RWPE1 (cell line): ENCODE results near the gene RPUSD1.

ENCODE experiments used
- CTCF ChIA-PET: fragments of 350-600 bp; sonication (Branson Sonifier 250); formaldehyde crosslinking; extraction: SDS; loops from one replicate; lab custom pipeline; 2021; lab: Yijun Ruan, JAX
- POLR2A ChIA-PET: fragments of 400-600 bp; formaldehyde crosslinking; extraction: SDS; loops from one replicate; lab custom pipeline; 2020; ENCODE audit warnings: antibody characterized with exemption; ENCODE audit not compliant: low non-redundant PET; lab: Yijun Ruan, JAX
- DNase-seq: peaks from one replicate; pipeline ENCODE4 v3.0.0; 2012; ENCODE audit warnings: low spot score
- H3K27ac ChIP-seq: fragments of 450-650 bp; 2 replicates; pipeline ENCODE4 v1.5.1; 2017
- CTCF ChIP-seq: fragments of 450-650 bp; conservative IDR thresholded peaks from 2 replicates; pipeline ENCODE4 v1.5.1; 2017; ENCODE audit warnings: low read depth, mild to moderate bottlenecking

Gene RPUSD1

DNA sequence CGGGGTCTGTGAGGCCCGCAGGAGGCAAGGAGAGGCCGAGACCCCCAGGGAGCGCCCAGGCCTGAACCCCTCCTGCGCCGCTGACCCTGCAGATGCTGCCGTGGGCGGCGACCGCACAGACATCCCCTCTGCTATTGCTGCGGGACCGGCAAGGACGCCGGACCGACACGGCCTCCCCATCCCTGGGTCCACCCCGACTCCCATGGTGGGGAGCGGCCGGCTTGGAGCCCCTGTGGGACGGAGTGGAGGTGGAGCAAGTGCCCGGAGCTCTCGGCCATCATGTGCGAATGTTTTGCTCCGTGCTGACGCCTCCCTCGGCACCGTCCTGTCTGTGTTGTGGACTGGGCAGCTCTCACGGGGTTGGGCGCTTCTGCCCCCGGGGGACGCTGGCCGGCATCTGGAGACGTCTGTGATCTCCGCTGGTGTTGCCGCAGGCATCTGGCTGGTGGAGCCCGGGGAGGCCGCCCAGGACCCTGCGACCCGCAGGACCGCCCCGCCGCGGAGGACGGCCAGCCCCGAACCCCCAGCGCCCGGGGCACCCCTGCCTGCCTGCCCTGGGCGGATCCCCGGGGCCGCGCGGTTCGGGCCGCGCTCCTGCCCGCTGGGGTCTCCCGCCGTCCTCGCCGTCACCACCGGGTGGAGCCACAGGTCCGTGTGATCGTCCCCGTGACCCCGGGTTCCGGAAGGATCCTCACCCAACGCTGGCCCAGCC is 25.2 kb upstream of the RPUSD1 start:
- TF ChIP-seq CTCF, result peak; percentile 64
- peak; percentile 68 for DNase-seq
- POLR2A ChIA-PET, result no interaction called here
- CTCF ChIA-PET, result interaction anchor here (0.7 to 2.0 kb wide), 2 partner anchors 9 to 244 kb away, joined by 3 to 10 read pairs; no protein-coding TSS in a partner anchor
- H3K27ac ChIP-seq, result no peak overlapping the region

DNA sequence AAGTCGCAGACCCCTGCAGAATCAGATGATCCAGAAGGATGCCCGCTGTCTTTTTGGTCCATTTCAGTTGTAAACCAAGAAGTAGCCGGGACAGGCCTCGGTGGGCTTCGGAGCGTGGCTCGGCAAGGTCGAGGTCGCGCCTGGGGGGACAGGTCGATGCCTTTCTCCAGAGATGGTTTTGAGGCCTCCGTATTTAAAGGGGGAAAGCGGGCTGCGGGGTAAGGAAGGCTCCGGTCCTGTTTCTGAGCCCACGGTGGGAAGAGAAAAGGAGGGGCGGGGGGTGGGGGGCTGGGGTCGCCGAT is 19.9 kb upstream of the RPUSD1 start:
- H3K27ac ChIP-seq, result peak overlapping the region; percentile 81
- CTCF ChIA-PET, result no interaction called here
- DNase-seq, result no peak
- POLR2A ChIA-PET, result interaction anchor here (0.6 kb wide), 1 partner anchor 489 kb away, joined by 4 read pairs; no protein-coding TSS in a partner anchor
- no peak for TF ChIP-seq CTCF

- H3K27ac ChIP-seq, result peak overlapping the region; percentile 81
- CTCF ChIA-PET, result no interaction called here
- peak; percentile 81 for DNase-seq
- no peak for TF ChIP-seq CTCF
- POLR2A ChIA-PET, result no interaction called here
These were observed 19.3 kb upstream of the RPUSD1 start for GRCh38 chr16:807347-808084.

DNA sequence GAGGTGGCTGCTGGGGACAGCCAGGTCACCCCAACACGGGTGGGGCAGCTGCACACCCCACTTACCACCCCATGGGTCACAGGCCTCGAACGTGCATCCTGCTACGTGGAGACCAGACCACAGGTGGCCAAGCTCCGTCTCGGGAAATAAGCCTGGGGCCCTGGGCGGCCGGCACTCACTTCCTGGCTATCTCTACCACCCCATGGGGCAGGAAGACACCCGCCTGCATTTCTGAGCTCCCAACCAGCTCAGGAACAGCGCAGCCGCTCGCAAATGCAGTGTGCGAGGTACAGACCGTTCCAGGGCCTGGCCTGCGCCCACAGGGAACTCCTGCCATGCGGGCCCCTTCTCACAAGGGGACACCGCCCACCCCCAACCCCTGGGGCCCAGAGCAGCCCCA is 17.3 kb upstream of the RPUSD1 start:
- no peak overlapping the region for H3K27ac ChIP-seq
- TF ChIP-seq CTCF, result no peak
- CTCF ChIA-PET, result no interaction called here
- POLR2A ChIA-PET, result no interaction called here
- no peak for DNase-seq

GRCh38 chr16:804193-805048 is 16.2 kb upstream of the RPUSD1 start:
- CTCF ChIA-PET, result interaction anchor here (0.6 to 1.5 kb wide), 3 partner anchors 9 to 61 kb away, joined by 3 to 5 read pairs (median 3); no protein-coding TSS in a partner anchor
- H3K27ac ChIP-seq, result no peak overlapping the region
- POLR2A ChIA-PET, result no interaction called here
- no peak for DNase-seq
- no peak for TF ChIP-seq CTCF

DNA sequence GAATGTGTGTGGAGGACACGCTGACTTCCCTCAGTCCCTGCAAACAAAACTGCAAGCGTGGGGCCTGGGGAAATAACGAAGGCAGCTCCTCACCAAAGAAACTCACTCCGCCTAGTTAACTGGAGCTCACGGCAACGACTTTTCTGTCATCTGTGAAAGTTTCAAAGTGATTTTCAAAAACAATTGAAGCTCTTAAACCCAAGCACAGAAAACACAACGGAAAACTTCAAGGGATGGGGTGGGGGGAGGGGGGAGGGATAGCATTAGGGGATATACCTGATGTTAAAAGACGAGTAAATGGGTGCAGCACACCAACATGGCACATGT is 15.5 kb upstream of the RPUSD1 start:
- TF ChIP-seq CTCF, result no peak
- DNase-seq, result no peak
- no peak overlapping the region for H3K27ac ChIP-seq
- ChIA-PET POLR2A (no interaction called here), CTCF (interaction anchor here (1.4 to 1.5 kb wide), 2 partner anchors 9 to 18 kb away, joined by 3 read pairs; no protein-coding TSS in a partner anchor)
